GM03348 (cell line): ENCODE data around the gene EHF.
"Not testable (repeated sequence)": the region's sequence is repeated elsewhere in the genome, so short reads cannot be mapped to it uniquely, and the experiment has no call there.

Experiments
- DNase-seq: peaks from one replicate; pipeline ENCODE4 v3.0.0; 2012; ENCODE audit warnings: low spot score

EHF gene

GRCh38 chr11:34620820-34621792 lies at the start of gene EHF:
Gene EHF, plus strand, starts transcription at chr11:34621093. Its CDS starts 21,538 bp downstream, at chr11:34642631.
- no peak for DNase-seq

- no peak for DNase-seq
These were observed 47.4 kb upstream of the EHF start for GRCh38 chr11:34573537-34573936.

GRCh38 chr11:34575261-34575660 lies 45.6 kb upstream of the EHF start:
- DNase-seq, result no peak

- DNase-seq, result no peak
These were observed 45.2 kb upstream of the EHF start for GRCh38 chr11:34575671-34576070.

GRCh38 chr11:34576331-34576730 lies 44.6 kb upstream of the EHF start:
- DNase-seq, result no peak

GRCh38 chr11:34583818-34584217 lies 37.1 kb upstream of the EHF start:
- no peak for DNase-seq

- no peak for DNase-seq
These were observed 35.6 kb upstream of the EHF start for GRCh38 chr11:34585304-34585734.

GRCh38 chr11:34585735-34586487 lies 35.0 kb upstream of the EHF start:
- DNase-seq, result peak; percentile 65

GRCh38 chr11:34586488-34587281 lies 34.2 kb upstream of the EHF start:
- DNase-seq, result no peak

GRCh38 chr11:34587282-34587677 lies 33.6 kb upstream of the EHF start:
- no peak for DNase-seq

GRCh38 chr11:34588023-34588422 lies 32.9 kb upstream of the EHF start:
- no peak for DNase-seq

GRCh38 chr11:34588701-34589100 lies 32.2 kb upstream of the EHF start:
- no peak for DNase-seq

- not testable (repeated sequence) for DNase-seq
These were observed 31.7 kb upstream of the EHF start for GRCh38 chr11:34589177-34589576.

GRCh38 chr11:34593085-34593484 lies 27.8 kb upstream of the EHF start:
- DNase-seq, result no peak

- no peak for DNase-seq
These were observed 26.3 kb upstream of the EHF start for GRCh38 chr11:34594603-34595002.

GRCh38 chr11:34595391-34595790 lies 25.5 kb upstream of the EHF start:
- no peak for DNase-seq

GRCh38 chr11:34595960-34596644 lies 24.8 kb upstream of the EHF start:
- DNase-seq, result no peak

- peak; percentile 83 for DNase-seq
These were observed 21.4 kb upstream of the EHF start for GRCh38 chr11:34599406-34599945.

GRCh38 chr11:34600339-34601084 lies 20.4 kb upstream of the EHF start:
- DNase-seq, result no peak

GRCh38 chr11:34601085-34601444 lies 19.8 kb upstream of the EHF start:
- no peak for DNase-seq

- DNase-seq, result no peak
These were observed 19.3 kb upstream of the EHF start for GRCh38 chr11:34601609-34602008.
